ENCODE results near the gene RERG.

Gene RERG

GRCh38 chr12:15184484-15184883 lies 36.7 kb downstream of the RERG start:
- DNase-seq = no peak

- no peak for DNase-seq
Observed at GRCh38 chr12:15183821-15184220, 37.4 kb downstream of the RERG start.

- no peak for DNase-seq
Observed at GRCh38 chr12:15181017-15181683, 40.1 kb downstream of the RERG start.

DNA sequence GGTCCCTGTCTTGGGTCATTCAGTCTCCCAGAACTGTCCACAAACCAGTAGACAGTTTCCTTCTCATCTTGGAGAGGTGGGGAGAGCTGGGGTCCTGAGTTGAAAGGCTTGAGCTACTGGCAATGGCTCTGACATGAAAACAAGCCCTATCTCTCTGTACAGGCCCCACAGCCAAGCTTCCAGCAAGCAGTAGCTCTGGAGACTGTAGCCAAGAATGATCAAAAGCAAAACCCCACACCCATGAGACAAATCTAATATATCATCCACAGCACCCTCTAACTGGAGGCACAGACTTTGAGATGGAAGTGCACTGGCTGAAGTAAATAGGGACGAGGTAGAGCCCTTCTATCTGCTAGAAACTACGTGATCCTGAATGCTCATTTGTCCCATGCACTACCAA lies 40.9 kb downstream of the RERG start:
- no peak for DNase-seq

DNA sequence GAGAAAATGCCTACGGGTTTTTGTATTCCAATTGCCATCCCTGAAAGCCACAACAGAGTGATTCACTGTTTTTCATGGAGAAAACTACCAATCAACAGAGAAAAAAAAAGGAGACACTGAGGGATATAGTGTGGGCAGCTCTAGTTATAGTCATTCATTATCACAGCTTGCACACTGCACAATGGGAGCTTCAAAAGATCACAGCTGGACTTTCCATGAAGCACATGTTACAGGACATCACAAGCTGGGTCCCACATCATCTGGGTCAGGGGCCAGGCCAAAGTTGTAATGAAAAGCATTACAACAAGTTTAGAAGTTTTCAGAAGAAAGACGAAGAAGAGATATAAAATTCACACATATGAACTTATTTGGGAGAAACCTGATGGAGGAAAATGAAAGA lies 41.5 kb downstream of the RERG start:
- no peak for DNase-seq

GRCh38 chr12:15173142-15173541 lies 48.1 kb downstream of the RERG start:
- no peak for DNase-seq

- DNase-seq = no peak
Observed at GRCh38 chr12:15172060-15172822, 49.0 kb downstream of the RERG start.

DNA sequence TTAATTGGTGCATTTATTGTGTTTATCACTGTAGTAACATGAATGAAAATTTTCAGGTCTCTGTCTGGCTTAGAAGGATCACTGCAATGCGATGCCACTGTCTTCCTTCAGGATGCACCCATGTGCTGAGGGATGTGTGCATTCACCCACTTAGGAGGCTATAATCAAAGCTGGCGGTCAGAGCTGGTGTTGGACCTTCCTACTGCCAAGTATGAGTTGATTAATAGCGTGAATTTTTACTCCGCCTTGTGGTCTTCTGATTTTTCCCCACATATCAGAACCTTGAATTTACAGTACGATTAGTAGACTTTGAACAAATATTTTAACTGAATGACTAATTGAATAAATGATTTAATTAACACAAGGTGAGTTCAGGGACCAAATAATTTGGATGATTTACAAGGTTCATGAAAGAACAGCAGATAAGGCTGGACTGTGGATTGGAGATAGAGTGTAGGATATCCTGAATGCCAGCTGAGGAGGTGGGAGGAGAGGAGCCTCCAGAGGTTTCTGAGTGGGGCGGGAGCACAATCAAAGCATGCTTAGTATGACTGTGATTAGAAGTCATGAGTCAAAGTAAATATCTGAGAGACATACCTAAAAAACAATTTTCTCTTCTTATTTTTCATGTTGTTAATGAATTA lies 50.1 kb downstream of the RERG start:
- no peak for DNase-seq

DNA sequence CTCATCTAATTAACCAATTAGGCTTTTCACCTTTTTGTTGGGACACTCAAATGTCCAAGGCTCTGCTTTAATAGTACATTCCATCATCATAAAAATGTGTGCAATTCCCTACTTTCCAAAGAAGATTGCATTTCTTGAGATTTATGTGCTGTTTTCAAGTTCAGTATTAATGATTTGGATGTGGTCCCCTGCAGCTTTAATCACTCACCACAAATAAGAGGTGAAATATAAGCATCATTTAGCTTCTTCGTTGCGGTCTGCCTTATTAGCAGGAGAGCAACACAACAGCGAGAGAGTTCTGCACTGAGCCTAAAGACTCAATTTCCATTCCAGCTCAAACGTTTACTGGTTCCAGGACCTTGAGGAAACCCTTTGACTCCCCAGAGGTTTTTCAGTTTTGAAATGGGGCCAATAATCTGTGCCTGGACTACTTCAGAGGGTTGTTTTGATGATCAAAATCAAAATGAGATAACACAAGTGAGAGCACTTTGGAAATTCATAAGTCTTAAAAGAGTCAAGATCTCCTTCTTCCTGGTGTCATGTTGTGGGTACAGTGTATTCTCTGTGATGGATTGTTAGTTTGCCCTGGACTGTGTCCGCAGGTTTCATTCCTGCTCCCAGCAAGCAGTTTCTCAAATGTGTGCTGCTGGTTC lies 53.1 kb downstream of the RERG start:
- DNase-seq = no peak

GRCh38 chr12:15165012-15165659 lies 56.1 kb downstream of the RERG start:
- no peak for DNase-seq

DNA sequence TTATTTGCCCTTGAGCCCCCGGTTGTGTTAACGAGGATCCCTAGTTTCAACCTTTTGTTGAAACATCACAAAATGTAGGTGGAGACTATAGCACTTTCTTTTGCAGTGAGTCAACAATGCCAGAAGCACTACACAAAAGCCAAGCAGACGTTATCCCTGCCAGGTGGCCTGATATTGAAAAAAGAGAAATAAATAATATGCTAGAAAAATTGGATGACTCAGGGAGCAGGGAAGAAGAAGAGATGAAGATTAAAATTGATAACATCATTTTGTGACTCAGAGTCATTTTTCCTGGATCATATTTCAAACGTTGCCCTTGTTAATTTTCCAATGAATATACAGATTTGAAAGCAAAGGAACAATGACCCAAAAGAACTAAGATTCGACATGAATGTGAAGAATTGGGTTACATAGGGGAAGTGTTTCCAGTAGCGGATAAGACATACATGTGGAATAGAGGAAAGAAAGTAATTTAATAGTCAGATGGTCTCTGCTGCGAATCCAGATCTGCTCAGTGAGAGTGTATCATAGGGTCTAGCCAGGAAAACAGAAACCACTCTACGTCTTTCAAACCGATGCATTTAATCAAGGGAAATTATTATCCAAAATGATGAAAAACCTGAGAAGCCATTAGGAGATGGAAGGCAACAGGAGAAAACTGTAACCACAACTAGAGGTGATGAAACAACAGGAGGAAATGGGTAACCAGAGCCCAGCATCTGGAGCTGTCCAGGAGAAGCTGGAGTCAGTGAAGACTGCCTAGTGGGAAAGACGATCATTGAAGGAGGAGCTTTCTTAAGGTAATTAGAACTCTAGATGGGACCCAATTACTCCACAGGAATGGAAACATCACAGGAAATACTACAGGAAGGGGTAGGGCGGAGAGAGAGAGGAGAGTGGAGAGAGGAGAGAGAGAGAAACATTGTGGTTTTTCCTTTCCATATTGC lies 57.9 kb downstream of the RERG start:
- DNase-seq = no peak

DNA sequence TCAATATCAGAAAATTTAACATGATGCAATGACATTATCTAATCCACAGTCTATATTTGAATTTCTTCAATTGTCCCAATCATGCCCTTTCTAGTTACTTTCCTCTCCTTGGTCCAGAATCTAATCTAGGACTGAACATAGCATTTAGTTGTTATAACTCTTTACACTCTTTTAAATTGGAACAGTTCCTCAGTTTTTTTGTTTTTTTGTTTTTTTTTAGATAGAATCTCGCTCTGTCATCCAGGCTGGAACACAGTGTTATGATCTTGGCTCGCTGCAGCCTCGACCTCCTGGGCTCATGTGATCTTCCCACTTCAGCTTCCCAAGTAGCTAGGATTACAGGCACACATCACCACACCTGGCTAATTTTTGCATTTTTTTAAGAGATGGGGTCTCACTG lies 63.1 kb downstream of the RERG start:
- DNase-seq = no peak

- no peak for DNase-seq
Observed at GRCh38 chr12:15157269-15157671, 63.9 kb downstream of the RERG start.

DNA sequence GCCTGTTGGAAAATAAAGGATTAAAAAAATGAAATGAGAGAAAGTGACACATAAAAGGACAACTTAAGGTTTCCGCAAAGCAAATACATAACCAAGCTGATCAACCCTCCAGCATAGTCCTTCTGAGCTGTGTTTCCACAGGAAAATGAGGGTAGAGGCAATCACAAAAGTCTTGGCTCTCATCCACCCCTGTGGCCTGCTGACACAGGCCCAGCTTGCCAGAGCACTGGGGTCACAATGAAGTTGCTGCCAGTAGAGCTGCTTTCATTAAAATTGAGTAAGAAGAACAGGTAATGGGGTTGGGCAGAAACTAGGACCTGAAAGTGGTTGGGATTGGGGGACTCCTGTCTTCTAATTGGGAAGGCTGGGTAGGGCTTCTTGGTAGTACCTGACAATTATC lies 65.9 kb downstream of the RERG start:
- DNase-seq = no peak

GRCh38 chr12:15154103-15154502 lies 67.1 kb downstream of the RERG start:
- DNase-seq = no peak

DNA sequence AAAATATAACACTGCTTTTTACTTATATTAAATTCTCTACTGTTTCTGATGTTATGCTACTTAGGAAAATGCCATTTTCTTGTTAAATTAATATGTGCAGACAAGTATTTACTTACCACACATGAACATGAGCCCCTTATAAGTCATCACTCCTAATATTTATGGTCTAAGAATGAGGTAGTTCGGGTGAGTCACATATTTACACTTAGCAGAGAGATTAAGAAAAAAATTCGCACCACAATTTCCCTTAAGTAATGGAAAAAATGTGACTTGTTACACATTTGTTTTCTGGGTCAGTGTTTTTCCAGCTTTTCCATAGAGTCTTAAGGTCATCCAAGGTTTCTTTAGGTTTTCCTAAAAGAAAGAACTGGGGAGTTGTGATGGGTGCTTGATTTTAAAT lies 68.3 kb downstream of the RERG start:
- no peak for DNase-seq

GRCh38 chr12:15152456-15152855 lies 68.8 kb downstream of the RERG start:
- DNase-seq = no peak

DNA sequence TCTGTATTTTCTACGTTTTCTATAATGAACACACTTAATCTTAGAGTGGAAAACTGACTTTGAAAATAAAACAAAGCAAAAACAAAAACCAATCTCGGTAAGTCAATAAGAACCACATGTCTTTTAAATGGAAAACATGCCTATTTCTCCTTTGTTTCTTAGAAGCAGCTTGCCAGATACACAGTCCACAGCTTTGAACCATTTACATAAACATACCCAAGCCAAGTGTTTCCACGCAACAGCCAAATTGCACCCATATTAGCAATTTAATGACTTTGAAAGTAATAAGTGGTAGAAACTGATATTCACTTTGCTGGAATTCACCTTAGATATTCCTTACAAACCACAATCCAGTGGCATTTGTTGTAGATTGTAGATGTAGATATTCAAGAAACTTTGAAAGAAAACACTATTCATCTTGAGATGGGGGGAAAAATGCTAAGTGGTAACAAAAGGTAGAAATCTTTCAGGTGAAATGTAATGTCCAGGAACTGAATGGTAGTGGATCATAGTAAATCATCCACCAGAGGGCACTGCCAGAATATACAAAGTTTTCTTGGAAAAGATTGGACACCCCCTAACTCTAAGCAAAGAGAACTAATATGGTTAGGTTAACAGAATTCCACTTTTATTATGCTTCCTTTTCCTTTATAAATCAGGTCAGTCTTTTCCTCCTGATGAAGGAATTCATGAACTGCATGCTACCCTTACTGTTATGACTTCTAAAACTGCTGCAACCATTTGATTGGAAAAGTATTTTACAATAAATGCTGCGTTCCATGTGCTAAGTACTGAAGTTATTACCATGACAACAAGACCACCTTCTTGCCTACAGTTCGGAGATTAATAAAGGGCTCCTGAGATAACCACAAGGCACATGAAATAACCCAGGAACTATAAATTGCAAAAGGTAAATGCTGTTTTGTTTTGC lies 69.8 kb downstream of the RERG start:
- no peak for DNase-seq

- DNase-seq = no peak
Observed at GRCh38 chr12:15146585-15146984, 74.6 kb downstream of the RERG start.

DNA sequence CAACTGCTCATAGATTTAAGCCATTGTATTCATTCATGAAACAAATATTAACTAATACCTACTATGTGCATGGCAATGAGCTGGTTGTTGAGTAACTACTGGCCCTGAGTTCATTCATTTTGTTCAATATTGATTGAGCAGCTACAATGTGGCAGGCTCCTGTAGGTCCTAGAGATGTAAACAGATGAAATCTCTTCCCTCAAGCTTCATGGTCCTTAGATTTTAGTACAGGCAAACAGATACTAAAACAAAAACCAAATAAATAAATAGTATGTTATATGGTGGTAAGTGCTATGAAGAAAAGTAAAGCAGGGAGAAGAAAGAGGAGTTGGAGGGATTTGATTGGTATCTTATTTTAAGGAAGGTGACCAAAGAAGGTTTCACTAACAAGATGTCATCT lies 77.8 kb downstream of the RERG start:
- DNase-seq = no peak

DNA sequence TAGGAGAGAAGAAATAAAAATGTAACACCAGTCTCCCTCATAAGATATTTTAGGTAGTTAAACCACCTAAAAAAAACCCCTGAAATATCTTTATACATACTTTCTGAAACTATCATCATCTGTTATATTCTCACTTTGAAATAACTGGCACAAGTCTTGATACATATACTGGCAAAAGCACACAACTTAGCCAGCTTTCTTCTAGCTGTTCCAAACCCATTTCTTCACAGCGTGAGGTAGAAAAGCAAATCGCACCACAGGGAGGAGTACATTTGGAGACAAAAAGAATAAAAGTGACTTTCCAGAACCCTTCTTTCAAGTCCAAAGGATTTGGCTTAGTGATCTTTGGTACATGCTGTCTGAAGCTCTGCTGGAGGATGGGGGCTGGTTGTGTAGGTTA lies 78.5 kb downstream of the RERG start:
- DNase-seq = no peak
